ENCODE results near the gene LUZP4.
"Not testable (repeated sequence)": the region's sequence is repeated elsewhere in the genome, so short reads cannot be mapped to it uniquely, and the experiment has no call there.

Gene LUZP4

DNA sequence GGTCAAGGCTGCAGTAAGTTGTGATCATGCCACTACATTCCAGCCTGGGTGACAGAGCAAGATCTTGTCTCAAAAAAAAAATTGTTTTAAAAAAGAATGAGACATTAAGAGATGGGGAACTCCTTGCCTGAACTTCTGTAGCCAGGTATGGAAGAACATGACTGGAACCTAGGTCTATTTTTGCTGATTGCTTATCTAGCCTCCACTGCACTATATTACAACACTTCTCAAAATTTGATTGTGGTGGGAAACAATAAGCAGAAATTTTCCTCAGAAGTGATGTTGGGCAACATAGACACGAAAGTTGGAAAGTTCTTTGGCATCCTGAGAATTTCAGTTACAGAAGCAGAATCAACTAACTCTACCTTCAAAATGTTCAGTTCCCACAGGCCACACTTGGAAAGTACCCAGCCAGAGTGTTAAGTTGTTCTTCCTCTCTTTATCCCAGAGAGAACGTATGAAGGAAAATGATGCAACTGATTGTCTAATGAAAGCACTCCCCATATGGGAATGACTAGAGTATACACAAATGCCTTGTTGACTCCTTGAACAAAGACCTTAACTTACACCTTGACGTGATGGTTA, 50.0 kb downstream of the LUZP4 start:
- DNase-seq = no peak

DNA sequence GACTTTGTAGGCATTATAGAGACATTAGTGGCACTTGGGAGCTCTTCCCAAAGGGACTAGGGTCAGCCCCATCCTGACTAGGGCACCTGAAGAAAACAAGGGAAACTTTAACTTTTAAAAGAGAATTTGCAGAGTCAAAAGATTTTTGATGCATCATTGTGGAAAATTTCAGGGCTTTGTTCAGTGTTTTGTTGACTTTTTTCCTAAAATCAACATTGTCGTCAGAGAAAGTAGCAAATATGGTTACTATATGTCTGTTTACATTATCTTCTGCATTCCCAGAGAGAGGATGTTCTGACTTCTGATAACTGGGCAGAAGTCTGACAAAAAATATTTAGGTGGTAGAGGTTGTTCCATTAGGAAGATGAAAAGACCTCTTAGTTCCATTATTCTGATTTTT, 51.9 kb downstream of the LUZP4 start:
- no peak for DNase-seq

DNA sequence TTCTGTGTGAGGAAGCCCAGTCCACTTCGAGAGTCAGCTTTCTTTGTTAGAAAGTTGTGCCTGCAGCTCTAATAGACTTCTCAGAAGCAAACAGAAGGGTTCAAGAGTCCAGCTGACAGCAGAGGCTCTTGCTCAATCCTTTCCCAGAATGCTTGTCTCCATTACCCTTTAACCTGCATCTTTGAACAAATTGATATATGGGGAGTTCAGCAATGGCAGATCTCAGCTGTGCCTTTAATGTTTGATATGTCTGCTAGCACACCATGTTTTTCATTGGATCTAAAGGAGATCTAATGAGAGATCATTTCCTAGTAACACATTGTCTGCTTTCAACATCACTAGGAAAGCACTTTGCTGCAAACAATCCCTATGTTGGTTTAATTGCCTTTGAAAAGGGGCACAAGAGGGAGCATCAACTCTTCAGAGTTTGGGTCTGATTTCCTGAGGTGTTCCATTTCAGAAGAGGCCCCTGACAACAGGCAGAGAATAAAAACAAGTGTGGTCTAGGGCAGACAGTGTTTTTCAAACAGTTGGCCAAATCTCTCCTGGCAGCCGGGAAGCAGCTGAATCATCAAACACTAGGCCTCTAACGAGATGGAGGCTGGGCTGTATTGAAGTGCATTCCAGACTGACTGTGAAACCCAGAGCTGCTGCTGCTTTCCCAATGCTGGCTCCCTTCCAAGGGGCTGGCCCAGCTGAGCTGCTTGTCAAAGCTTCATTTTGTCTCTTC, 55.5 kb downstream of the LUZP4 start:
- no peak for DNase-seq

- DNase-seq = no peak
Measured at GRCh38 chrX:115345615-115346014, 56.1 kb downstream of the LUZP4 start.

DNA sequence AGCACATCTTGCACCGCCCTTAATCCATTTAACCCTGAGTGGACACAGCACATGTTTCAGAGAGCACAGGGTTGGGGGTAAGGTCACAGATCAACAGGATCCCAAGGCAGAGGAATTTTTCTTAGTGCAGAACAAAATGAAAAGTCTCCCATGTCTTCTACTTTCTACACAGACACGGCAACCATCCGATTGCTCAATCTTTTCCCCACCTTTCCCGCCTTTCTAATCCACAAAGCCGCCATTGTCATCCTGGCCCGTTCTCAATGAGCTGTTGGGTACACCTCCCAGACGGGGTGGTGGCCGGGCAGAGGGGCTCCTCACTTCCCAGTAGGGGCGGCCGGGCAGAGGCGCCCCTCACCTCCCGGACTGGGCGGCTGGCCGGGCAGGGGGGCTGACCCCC, 57.2 kb downstream of the LUZP4 start:
- DNase-seq = not testable (repeated sequence)

DNA sequence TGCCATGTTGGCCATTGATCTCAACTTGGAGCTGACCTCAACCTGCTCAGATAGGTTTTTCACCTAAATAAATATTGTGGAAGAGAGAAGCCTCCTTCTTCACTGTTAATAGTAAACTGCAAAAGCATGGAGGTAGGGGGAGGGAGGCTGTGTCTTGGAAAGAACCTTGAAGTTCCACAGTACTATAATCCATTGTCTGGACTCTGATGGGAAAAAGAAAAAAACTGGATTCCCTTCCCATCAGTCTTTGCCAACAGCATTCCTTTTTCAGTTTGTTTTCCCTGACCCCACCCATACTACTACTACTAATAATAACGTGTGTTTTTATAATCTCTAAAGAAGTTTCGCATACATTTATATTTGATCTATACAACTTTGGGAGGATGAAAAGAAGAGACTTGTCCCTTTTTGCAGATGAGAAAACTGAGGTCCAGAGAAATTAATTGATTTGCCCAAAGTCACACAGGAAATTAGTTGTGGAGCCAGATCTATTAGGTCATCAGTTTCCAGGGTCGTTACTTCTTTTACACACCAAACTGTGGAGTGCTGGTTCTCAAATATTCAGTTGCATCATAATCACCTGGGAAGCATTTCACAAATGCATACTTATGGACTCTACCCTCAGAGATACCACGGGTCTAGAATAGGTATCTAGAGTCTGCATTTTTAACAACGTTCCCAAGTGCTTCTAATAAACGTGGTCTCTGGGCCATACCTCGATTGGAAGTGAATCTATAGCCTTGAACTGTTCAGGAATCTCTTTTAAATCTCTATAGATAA, 59.1 kb downstream of the LUZP4 start:
- no peak for DNase-seq

DNA sequence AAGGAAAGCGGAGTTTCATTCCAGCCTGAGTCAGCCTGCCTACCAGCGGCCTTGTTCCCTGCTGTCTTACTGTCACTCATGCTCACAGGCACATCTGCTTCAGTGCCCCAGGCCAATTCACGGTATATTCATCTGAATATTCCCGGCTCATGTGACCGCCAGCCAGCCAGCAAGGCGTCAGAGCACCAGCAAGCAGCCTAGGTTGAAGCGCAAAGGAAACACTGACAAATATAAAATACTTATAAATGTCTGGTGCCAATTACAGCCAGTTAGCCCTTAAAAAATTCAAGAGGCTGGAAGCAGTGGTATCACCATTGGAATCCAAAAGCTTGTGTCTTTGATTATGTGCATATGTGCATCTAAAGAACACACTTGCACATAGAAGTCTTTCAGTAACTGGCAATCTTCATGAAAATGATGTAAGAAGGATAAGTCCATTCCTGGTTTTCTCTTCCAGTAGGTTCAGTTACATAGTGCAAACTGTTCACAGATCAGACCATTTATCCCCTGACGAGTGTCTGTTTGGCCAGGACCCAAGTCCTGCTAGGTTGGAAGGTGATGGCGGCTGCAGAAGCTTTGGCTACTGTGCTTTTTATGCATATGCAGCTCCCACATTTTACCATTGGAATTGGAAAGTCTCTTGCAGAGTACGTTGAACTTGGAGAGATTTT, 61.3 kb downstream of the LUZP4 start:
- no peak for DNase-seq

GRCh38 chrX:115356369-115356768, 66.9 kb downstream of the LUZP4 start:
- no peak for DNase-seq

All from activated CD4-positive, alpha-beta T cell treated with anti-CD3 and anti-CD28 coated beads, Interleukin-10, Interleukin-2, amounts not matched to agents 100 ng/mL and 50 ng/mL, durations not matched to agents 16 hours and 8 hours (primary cell).